ENCODE data around the gene NTNG1.

The NTNG1 gene

DNA sequence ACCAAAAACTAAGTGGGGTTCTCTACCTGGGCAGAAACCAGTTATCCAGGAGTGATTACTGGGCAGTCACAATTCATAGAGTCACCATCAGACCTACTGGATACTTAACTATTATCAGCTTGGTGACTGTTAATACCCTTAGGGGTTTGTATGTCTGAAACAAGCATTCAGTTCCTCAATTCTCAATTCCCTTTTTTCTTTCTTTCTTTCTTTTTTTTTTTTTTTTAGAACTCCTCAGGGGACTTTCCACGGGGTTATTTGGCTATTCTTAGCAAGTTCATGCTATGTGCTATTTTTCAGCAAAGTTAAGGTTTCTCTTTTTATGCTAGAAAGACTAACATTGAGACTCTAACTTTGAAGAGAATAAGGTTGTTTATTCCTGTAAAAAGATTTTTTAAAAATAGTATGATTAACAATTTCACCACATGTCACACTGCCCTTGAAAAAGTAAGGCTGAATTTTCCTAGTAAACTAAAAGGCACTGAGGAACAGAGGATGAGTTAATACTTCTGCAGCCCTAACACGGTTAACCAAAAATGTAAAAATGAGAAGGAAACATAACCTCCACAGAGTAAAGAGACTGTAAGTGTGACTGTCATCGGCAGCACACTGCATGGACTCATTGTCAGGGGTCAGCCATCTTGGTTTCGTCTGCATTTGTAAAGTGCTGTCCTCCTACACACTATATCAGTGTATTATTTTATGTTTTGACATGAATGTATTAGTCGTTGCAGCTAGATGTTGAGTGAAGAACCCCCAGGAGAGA lies 310.2 kb downstream of the NTNG1 start:
- no peak for DNase-seq (ENCODE audit: insufficient read length, low spot score)
- TF ChIP-seq POLR2A (IDR thresholded peaks at IDR 0.05; ENCODE audit: low read depth, low read length) = no peak
- no peak for FAIRE-seq

DNA sequence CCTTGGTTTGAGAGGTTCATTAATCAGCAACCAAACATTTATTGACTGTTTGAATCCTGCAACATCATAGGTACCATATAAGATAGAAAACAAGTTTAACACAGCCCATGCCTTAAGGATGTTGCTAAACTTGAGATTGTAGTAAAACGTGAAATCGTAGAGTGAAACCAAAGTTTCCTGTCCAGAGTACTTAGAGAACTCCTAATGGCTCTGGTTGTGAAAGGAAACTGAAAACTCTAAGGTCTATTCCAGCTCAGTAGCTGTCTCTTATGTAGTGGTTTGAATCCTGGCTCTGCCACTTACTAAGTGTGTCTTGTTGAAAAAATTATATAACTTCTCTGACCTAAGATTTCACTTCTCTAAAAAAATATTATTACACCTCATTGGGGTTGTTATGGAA lies 310.9 kb downstream of the NTNG1 start:
- FAIRE-seq = no peak
- TF ChIP-seq POLR2A (IDR thresholded peaks at IDR 0.05; ENCODE audit: low read depth, low read length) = no peak
- DNase-seq (ENCODE audit: insufficient read length, low spot score) = no peak

DNA sequence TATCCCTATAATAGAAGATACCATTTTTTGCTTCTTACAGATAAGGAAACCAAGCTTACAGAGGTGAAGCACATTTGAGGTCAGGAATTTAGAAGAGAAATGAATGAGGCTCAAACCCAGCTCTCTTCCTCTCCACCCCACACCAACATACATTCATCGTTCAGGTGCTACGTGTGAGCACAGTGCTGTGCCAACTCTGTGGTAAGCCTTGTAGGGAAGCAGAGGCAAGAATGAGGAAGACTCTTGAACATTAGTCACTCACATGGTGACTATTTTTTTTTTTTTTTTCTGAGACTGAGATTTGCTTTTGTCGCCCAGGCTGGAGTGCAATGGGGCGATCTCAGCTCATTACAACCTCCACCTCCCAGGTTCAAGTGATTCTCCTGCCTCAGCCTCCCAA lies 314.0 kb downstream of the NTNG1 start:
- TF ChIP-seq POLR2A (IDR thresholded peaks at IDR 0.05; ENCODE audit: low read depth, low read length) = no peak
- no peak for DNase-seq (ENCODE audit: insufficient read length, low spot score)
- no peak for FAIRE-seq

DNA sequence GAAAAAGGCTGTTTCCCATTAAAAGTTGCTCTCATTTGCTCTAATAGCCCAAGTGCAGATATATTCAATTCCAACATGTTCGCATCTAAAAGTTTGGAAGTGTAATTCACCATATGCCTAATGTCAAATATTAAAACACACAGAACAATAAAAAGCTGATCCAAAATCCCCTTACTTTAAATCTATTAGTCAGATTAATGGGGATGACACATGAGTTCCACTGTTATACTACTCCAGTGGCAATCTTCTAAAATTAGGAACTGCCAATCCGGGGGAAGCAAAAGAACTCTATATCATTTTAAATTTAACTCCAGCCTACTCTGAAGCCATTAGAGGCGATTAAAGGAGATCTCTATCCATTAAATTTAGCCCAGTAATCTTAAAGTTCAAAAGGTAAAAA lies 317.1 kb downstream of the NTNG1 start:
- FAIRE-seq = no peak
- no peak for DNase-seq (ENCODE audit: insufficient read length, low spot score)
- no peak for TF ChIP-seq POLR2A (IDR thresholded peaks at IDR 0.05; ENCODE audit: low read depth, low read length)

DNA sequence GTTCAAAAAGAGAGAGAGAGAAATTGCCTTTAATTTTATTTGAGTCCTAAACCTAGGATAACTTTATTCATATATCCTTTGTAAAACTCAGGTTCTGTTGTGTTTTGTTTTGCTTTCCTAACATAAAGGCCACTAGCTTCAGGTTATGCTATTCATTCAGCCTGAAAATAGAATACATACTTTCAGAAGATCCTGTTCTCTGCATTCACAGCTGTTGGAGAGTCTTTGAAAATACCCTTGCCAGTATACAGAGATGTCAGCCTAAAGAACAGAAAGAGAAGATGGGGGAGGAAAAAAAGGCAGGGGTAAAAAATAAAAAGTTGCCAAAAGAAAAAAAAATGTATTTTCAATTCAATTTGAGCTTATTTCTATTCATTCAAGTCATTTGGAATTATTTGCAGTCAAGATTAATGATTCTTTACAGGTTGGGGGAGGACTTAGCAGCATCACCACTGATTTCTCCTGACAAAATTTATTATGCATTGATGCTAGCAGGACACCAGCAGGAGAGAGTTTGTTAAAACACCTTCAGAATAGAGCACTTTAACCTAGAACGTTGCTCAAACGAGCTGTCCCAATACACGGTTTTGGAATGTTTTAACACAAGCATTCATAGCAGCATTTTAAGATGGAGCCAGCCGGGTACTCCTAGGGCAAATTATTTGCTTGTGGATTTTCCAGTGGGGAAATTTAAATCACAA lies 318.5 kb downstream of the NTNG1 start:
- no peak for FAIRE-seq
- DNase-seq (ENCODE audit: insufficient read length, low spot score) = no peak
- TF ChIP-seq POLR2A (IDR thresholded peaks at IDR 0.05; ENCODE audit: low read depth, low read length) = no peak

DNA sequence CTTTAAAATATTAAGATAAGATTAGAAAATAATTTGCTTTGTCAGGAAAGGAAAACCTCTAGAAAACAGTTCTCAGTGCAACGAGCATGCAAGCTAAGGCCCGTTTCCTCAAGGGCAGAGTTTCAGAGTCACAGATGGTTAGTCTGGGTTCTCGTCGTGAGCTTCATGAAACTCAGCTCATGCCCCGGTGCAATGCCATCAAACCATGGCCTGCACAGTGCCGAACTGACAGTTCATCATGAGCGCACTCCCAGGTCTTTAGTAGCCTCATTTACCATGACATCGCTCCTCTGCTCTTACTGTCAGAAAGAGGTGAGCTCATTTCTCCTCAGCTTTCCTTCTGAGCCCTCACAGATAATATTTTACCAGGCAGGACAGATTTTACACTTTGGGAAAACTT lies 319.2 kb downstream of the NTNG1 start:
- DNase-seq (ENCODE audit: insufficient read length, low spot score) (no peak), FAIRE-seq (no peak)
- no peak for TF ChIP-seq POLR2A (IDR thresholded peaks at IDR 0.05; ENCODE audit: low read depth, low read length)

DNA sequence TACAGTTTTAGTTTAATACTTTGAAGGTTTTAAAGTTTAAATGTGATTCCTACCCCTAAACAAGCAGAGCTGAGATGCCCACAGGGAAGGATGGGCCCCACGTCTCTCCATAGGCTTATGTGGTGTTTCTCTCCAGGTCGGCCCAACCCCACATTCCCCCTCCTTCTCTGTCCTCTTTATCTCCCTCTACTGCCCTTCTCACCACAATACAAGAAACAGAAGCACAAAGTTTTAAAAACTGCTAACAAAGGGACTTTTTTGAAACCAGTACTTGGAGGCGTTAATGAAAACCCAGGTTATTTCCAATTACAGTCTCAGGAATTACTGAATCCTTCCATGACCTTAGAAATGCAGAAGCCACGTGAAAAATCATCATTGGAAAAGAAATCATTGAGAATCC lies 324.0 kb downstream of the NTNG1 start:
- FAIRE-seq (no peak), DNase-seq (ENCODE audit: insufficient read length, low spot score) (no peak)
- TF ChIP-seq POLR2A (IDR thresholded peaks at IDR 0.05; ENCODE audit: low read depth, low read length) = no peak

DNA sequence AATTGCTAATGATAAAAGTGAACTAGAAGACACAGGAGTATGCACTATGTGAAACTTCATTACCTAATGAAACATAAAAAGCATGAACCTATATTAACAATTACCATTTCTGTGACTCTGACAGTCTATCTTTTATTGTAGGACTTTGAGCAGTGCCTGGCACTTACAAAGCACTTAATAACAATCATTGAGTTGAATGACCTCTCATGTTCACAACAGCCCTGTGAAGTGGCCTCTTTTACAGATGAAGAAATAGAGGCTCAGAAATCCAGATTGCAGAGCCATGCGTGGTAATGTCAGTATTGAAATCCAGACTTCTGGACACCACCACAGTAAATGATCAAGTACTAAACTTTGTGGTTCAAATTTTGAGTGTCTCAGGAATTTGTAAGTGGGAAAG lies 326.4 kb downstream of the NTNG1 start:
- DNase-seq (ENCODE audit: insufficient read length, low spot score) (no peak), FAIRE-seq (no peak)
- no peak for TF ChIP-seq POLR2A (IDR thresholded peaks at IDR 0.05; ENCODE audit: low read depth, low read length)

DNA sequence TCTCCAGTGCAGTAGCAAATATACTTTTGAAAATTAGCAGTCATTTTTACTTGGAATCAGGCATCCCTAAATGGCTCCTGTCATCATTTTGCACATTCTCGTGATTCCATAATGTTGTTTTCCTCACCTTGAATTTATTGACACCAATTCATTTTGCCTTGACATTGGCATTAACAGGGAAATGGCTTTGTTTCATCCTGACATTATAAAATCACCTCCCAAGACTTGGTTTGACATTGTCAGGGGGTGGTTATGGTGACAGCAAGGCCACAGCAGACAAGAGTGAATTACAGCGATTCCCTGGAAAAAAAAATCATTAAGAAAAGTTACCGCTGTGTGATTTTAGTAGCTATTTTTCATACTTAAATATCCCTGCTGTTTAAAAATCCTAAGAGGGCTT lies 327.0 kb downstream of the NTNG1 start:
- DNase-seq (ENCODE audit: insufficient read length, low spot score) (no peak), FAIRE-seq (no peak)
- no peak for TF ChIP-seq POLR2A (IDR thresholded peaks at IDR 0.05; ENCODE audit: low read depth, low read length)

DNA sequence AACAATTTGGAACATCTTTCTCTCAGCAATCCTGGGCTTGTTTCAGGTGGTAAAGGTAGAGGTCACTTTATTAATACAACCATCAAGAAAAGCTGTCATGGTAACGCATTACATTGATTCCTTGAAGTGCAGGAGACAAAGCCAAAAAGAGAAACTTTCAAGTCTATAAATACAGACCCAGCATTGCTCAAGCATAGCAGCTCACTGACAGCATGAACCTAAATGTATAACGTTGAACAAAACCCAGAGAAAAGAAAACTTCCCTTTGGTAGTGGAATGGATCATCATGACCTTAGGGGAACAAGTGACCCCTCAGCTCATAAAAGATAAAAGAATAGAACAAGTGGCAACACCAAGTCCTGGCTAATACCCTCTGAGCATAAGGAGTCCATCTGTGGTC lies 332.2 kb downstream of the NTNG1 start:
- FAIRE-seq (no peak), DNase-seq (ENCODE audit: insufficient read length, low spot score) (no peak)
- no peak for TF ChIP-seq POLR2A (IDR thresholded peaks at IDR 0.05; ENCODE audit: low read depth, low read length)

DNA sequence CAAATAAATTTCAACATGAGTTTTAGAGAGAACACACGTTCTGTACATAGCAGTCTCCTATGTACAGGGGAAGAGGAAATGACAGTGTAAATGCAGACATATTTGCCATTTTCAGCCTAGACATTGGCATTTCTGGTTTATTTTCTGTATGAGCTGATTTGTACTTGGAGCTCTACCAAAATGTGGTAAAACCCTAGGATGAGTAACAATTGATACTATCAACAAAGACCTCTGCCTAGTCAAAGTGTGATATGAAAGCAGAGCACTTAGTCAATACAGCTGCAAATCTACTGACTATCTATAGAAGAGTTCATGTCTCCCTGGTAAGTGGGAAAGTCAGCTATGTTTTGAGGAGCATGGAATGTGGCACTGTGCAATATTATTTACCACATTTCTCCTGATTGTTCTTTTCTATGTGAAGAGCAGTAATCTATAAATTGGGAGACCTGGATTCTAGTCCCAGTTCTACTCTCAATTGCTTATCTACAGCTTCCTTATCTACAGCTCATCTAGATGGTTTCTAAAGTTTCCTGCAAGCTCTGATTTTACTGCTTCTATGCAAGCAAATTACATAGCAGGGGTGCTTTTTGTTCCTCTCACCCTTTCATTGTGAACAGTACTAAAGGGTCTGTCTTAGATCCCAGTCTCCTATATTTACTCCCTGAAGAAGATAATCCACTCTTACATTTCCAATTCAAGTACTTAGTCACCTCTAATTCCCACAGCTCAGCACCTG lies 334.2 kb downstream of the NTNG1 start:
- FAIRE-seq (no peak), DNase-seq (ENCODE audit: insufficient read length, low spot score) (no peak)
- no peak for TF ChIP-seq POLR2A (IDR thresholded peaks at IDR 0.05; ENCODE audit: low read depth, low read length)

DNA sequence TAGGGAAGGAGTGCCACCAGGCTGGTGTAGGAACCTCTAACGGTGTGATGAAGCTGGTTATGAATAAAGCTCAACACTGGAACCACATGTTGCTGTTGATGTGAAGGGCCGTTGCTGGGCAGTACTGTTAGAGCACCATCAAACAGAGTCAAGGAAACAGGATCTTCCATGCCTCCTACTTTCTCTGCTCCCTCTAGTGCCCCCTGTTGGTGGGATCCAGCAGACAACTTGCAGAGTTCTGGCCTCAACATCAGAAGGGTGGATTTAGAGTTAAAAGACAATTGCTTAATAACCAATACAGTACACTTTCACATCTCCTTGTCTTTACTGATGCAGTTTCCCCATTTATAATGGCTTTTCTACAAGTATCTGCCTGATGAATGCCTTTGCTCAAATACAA lies 336.4 kb downstream of the NTNG1 start:
- DNase-seq (ENCODE audit: insufficient read length, low spot score) (no peak), FAIRE-seq (no peak)
- TF ChIP-seq POLR2A (IDR thresholded peaks at IDR 0.05; ENCODE audit: low read depth, low read length) = no peak

DNA sequence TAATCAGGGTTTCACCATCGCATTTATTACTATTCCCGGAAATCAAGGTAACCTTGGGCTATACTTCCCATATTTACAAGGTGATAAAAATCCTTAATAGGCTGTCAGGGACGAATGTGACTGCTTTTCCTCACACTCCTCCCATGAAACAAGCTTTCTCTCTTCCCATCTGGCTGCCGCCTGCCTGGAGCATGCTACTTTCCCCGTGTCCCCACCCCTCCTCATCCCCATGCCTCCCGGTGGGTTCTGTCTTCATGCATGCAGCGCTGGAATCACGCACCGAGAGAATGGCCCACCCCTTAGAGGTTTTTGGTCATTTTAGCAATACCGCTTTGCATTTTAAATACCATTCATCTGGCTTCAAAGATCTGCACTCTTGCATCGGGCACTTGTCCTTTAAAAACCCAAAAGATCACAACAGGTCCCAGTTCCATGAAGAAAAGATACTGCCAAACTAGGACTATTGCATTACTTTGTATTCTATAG lies 339.1 kb downstream of the NTNG1 start:
- FAIRE-seq (no peak), DNase-seq (ENCODE audit: insufficient read length, low spot score) (no peak)
- no peak for TF ChIP-seq POLR2A (IDR thresholded peaks at IDR 0.05; ENCODE audit: low read depth, low read length)

Data from H54 (cell line).